Dermis blood vessel endothelial cell (primary cell): Measurements from ENCODE around the gene KANSL3. TPM values are rescaled to one million over a fixed set of nuclear protein-coding genes. Genes with fewer than 3 reads are reported as not detected.
A peak's percentile ranks its signal among the peaks of the same experiment; 100 is the strongest.
"Not testable (repeated sequence)": the region's sequence is repeated elsewhere in the genome, so short reads cannot be mapped to it uniquely, and the experiment has no call there.

ENCODE experiments used
- DNase-seq: peaks from one replicate; pipeline ENCODE4 v3.0.0; 2010
- total RNA-seq: library from RNA; depleted of rRNA; stranded (reverse); fragments of >200 nt; gene quantifications from 2 replicates; pipeline ENCODE4 v1.2.3, GENCODE V29; 2014

The KANSL3 gene
- 27.7 and 32.8 TPM in 2 replicates for total RNA-seq

- DNase-seq, result peak; percentile 97
Measured at GRCh38 chr2:96638144-96639121, at the start of gene KANSL3. Gene KANSL3 (minus strand): TSS chr2:96638312. CDS start chr2:96637135, 1,177 bp downstream.

GRCh38 chr2:96687266-96687665 is 49.2 kb upstream of the KANSL3 start:
- DNase-seq, result no peak

- peak; percentile 24 for DNase-seq
Measured at GRCh38 chr2:96685577-96686459, 47.7 kb upstream of the KANSL3 start.

- peak; percentile 8 for DNase-seq
Measured at GRCh38 chr2:96684883-96685576, 46.9 kb upstream of the KANSL3 start.

- DNase-seq, result no peak
Measured at GRCh38 chr2:96683972-96684820, 46.1 kb upstream of the KANSL3 start.

- no peak for DNase-seq
Measured at GRCh38 chr2:96683307-96683706, 45.2 kb upstream of the KANSL3 start.

- no peak for DNase-seq
Measured at GRCh38 chr2:96681540-96681939, 43.4 kb upstream of the KANSL3 start.

GRCh38 chr2:96680561-96681141 is 42.5 kb upstream of the KANSL3 start:
- DNase-seq, result no peak

GRCh38 chr2:96679848-96680247 is 41.7 kb upstream of the KANSL3 start:
- DNase-seq, result no peak

GRCh38 chr2:96669539-96670215 is 31.6 kb upstream of the KANSL3 start:
- DNase-seq, result no peak

GRCh38 chr2:96668771-96669170 is 30.7 kb upstream of the KANSL3 start:
- no peak for DNase-seq

- DNase-seq, result not testable (repeated sequence)
Measured at GRCh38 chr2:96665717-96666116, 27.6 kb upstream of the KANSL3 start.

GRCh38 chr2:96665083-96665569 is 27.0 kb upstream of the KANSL3 start:
- peak; percentile 60 for DNase-seq

- DNase-seq, result no peak
Measured at GRCh38 chr2:96664366-96664925, 26.3 kb upstream of the KANSL3 start.

GRCh38 chr2:96663829-96664228 is 25.7 kb upstream of the KANSL3 start:
- no peak for DNase-seq

- no peak for DNase-seq
Measured at GRCh38 chr2:96663177-96663576, 25.1 kb upstream of the KANSL3 start.

- no peak for DNase-seq
Measured at GRCh38 chr2:96662360-96662759, 24.2 kb upstream of the KANSL3 start.

GRCh38 chr2:96661324-96661723 is 23.2 kb upstream of the KANSL3 start:
- DNase-seq, result no peak

- DNase-seq, result no peak
Measured at GRCh38 chr2:96656540-96656939, 18.4 kb upstream of the KANSL3 start.

- DNase-seq, result no peak
Measured at GRCh38 chr2:96655526-96655925, 17.4 kb upstream of the KANSL3 start.
